Ovary (tissue), 9 donors: ENCODE results near the gene GNB1. TPM values are rescaled to one million over a fixed set of nuclear protein-coding genes. Genes with fewer than 3 reads are reported as not detected.

Experiments used
- DNase-seq, 5 donors: peaks; one replicate each; pipeline ENCODE4 v3.0.0-alpha.2; 2019 to 2020
- H3K27ac ChIP-seq, 2 donors: fragments of 200-600 bp; one replicate each; pipeline versions ENCODE4 v1.5.1 to v1.8.0; 2019 to 2022
- H3K27me3 ChIP-seq: fragments of 200-600 bp; one replicate; pipeline ENCODE4 v1.8.0; 2022
- H3K36me3 ChIP-seq: fragments of 200-600 bp; sonication (generic); one replicate; pipeline ENCODE4 v1.5.1; 2019
- H3K4me1 ChIP-seq: one replicate; pipeline ENCODE4 v1.8.1; 2013; ENCODE audit warnings: mild to moderate bottlenecking, moderate library complexity; ENCODE audit not compliant: insufficient read depth
- H3K4me3 ChIP-seq: fragments of 200-600 bp; sonication (generic); one replicate; pipeline ENCODE4 v1.5.1; 2017
- H3K9me3 ChIP-seq, 2 donors: fragments of 200-600 bp in 1 of 2; sonication (generic) in 1 of 2; one replicate each; pipeline versions ENCODE4 v1.5.1 to v1.8.1; 2013 to 2019; ENCODE audit warnings: mild to moderate bottlenecking in 1 of 2, moderate library complexity in 1 of 2
- CTCF ChIP-seq, 3 donors: fragments of 450-650 bp in 2 of 3; fragments of 200-600 bp in 1 of 3; IDR thresholded peaks; one replicate each; pipeline versions ENCODE4 v1.5.1 to v1.8.0; 2016 to 2022; ENCODE audit warnings: antibody characterized with exemption in 3 of 3, mild to moderate bottlenecking in 1 of 3
- EP300 ChIP-seq: sonication (generic); formaldehyde crosslinking; IDR thresholded peaks from one replicate; pipeline ENCODE4 v1.6.1; 2017; ENCODE audit warnings: antibody characterized with exemption
- POLR2A ChIP-seq: fragments of 450-650 bp; IDR thresholded peaks from one replicate; pipeline ENCODE4 v1.6.1; 2017; ENCODE audit warnings: antibody characterized with exemption, mild to moderate bottlenecking, moderate library complexity
- WGBS, 3 donors: extraction: QIAGEN DNeasy Blood & Tissue Kit in 1 of 3; methylation state at CpG; one replicate each; pipeline versions ENCODE4 v1.1.5 to v1.1.7; 2013 to 2017; 5-methylcytosine and 5-hydroxymethylcytosine counted together
- intact Hi-C, 4 donors: fragments of 100-400 bp; cut with DNase I; formaldehyde crosslinking; loops; one replicate each; pipeline versions ENCODE4 v1.11.0 to v1.15.1; 2022 to 2023
- polyA plus RNA-seq, 2 donors: library from polyadenylated mRNA; stranded (reverse); fragments of 200-250 nt in 1 of 2; fragments of 350-450 nt in 1 of 2; fragmentation: Illumina TruSeq in 1 of 2; extraction: RNeasy Lipid Tissue Mini Kit (QIAGEN cat#74804) in 1 of 2; gene quantifications; one replicate each; pipeline ENCODE4 v1.2.3, GENCODE V29; 2013 to 2014
- total RNA-seq, 7 donors: library from RNA; depleted of rRNA in 2 of 7; stranded (reverse); fragments of >200 nt in 2 of 7; fragmentation: NEBNext Ultra II Directional in 3 of 7; extraction: Animal tissue kit (Norgen Biotek cat#: 25700) in 3 of 7; gene quantifications; one replicate each; pipeline versions ENCODE4 v1.1.0 to v1.2.4, GENCODE V29; 2016 to 2023
- donor health status: DM: no; HTN: no; CAD: no; lungs with moderate emphysema.
- donor health status: DM: no; HTN: no; CAD: no.
- donor health status: Bipolar disorder and iron deficiency.
- donor health status: DM: yes; HTN: yes; CAD: no.
- donor health status: DM: no; HTN: no; CAD: no.
- donor health status: DM: yes; HTN: yes; CAD: no.

The GNB1 gene
- total and polyA plus RNA-seq, 9 donors, result 92.9 to 314 (median 255) TPM

- Histone ChIP-seq H3K4me1 (no peaks in the 10 kb centered on the region), H3K9me3 (no peaks in the 10 kb centered on the region), H3K27ac (no peak overlapping the region), H3K4me3 (no peak overlapping the region), H3K36me3 (no peaks in the 10 kb centered on the region), H3K27me3 (no peaks in the 10 kb centered on the region)
- intact Hi-C loops, result no loop called here
- WGBS, 3 donors, result 73 to 78% (median 74%) methylated on average over 3 of the region's 3 CpGs
- DNase-seq, result no peak
- TF ChIP-seq POLR2A, result no peak
- TF ChIP-seq EP300, result no peak
- TF ChIP-seq CTCF (IDR thresholded peaks at IDR 0.05), result no peak
Observed at GRCh38 chr1:1817221-1817620, 73.7 kb downstream of the GNB1 start.

GRCh38 chr1:1815606-1816281 lies 75.1 kb downstream of the GNB1 start:
- 86 to 92% (median 86%) methylated on average over 14 of the region's 14 CpGs for WGBS, 3 donors

GRCh38 chr1:1809489-1809888 lies 81.4 kb downstream of the GNB1 start:
- no peaks in the 10 kb centered on the region for H3K36me3 ChIP-seq
- H3K4me3 ChIP-seq, result no peak overlapping the region
- no peak for TF ChIP-seq EP300
- no peak for TF ChIP-seq POLR2A
- no peak for TF ChIP-seq CTCF (IDR thresholded peaks at IDR 0.05)
- no peak for DNase-seq
- 88 to 92% (median 92%) methylated on average over 6 of the region's 6 CpGs for WGBS, 3 donors
- no peak overlapping the region for H3K27ac ChIP-seq
- intact Hi-C loops, result no loop called here
- H3K4me1 ChIP-seq, result no peaks in the 10 kb centered on the region
- no peaks in the 10 kb centered on the region for H3K27me3 ChIP-seq
- no peaks in the 10 kb centered on the region for H3K9me3 ChIP-seq

More at GRCh38 chr1:1815606-1816281, 75.1 kb downstream of the GNB1 start:
- H3K4me1 ChIP-seq, result no peaks in the 10 kb centered on the region
- intact Hi-C loops, result no loop called here
- H3K4me3 ChIP-seq, result no peak overlapping the region
- H3K9me3 ChIP-seq, result no peaks in the 10 kb centered on the region
- no peak overlapping the region for H3K27ac ChIP-seq
- TF ChIP-seq POLR2A (no peak), EP300 (no peak), CTCF (IDR thresholded peaks at IDR 0.05) (no peak)
- no peak for DNase-seq
- no peaks in the 10 kb centered on the region for H3K36me3 ChIP-seq
- H3K27me3 ChIP-seq, result no peaks in the 10 kb centered on the region

GRCh38 chr1:1808206-1808605 lies 82.7 kb downstream of the GNB1 start:
- Histone ChIP-seq H3K36me3 (no peaks in the 10 kb centered on the region), H3K4me1 (no peaks in the 10 kb centered on the region), H3K4me3 (no peak overlapping the region), H3K27ac (no peak overlapping the region), H3K27me3 (no peaks in the 10 kb centered on the region), H3K9me3 (no peaks in the 10 kb centered on the region)
- DNase-seq, result no peak
- 92 to 94% (median 94%) methylated on average over 10 of the region's 10 CpGs for WGBS, 3 donors
- TF ChIP-seq POLR2A, result no peak
- no peak for TF ChIP-seq EP300
- no peak for TF ChIP-seq CTCF (IDR thresholded peaks at IDR 0.05)
- intact Hi-C loops, result no loop called here
